Measurements from ENCODE around the gene RASSF6. TPM values are rescaled to one million over a fixed set of nuclear protein-coding genes. Genes with fewer than 3 reads are reported as not detected.
"Not testable (repeated sequence)": the region's sequence is repeated elsewhere in the genome, so short reads cannot be mapped to it uniquely, and the experiment has no call there.

The RASSF6 gene, protein sequence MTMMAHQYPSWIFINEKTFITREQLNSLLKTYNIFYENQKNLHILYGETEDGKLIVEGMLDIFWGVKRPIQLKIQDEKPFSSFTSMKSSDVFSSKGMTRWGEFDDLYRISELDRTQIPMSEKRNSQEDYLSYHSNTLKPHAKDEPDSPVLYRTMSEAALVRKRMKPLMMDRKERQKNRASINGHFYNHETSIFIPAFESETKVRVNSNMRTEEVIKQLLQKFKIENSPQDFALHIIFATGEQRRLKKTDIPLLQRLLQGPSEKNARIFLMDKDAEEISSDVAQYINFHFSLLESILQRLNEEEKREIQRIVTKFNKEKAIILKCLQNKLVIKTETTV
- total RNA-seq (2014; rRNA removed; shearing (Covaris generic)): under 0.01 and 0.12 TPM in 2 replicates

DNA sequence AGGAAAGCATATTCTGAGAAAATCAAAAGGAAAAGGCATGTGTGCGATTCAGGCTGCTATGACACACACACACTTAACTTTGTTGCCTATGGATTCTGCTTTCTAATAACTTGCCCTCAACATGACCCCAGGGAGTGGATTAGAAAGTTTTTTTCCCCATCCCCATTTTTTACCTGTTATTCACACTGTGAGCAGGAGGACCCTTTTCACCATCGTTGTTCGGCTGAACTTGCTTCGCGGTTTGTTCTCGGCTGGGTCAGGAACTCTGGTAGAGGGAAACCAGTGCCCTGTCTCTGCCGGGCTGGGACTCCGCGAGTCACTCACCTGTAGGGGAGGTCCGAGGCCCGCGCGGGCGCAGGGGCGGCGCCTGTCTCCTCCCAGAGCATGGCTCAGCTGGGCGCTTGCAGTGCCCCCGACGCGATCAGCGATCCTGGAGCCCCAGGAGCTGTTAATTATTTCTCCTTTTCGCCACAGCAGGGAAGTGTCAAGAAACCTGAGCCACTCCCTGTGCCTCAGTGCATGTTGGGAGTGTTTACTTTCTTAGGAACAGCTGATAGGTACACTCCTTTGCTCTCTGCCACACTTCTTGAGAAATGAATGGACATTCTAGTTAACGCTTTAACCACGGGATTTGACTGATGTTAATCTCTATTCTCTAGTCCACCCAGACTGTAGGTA, at the start of gene RASSF6:
RASSF6 (minus strand) TSS at position 322 of the 678 bp plus-strand sequence. CDS start 8,641 bp downstream, outside the sequence.
- no peak for DNase-seq (ENCODE audit: low read depth)

DNA sequence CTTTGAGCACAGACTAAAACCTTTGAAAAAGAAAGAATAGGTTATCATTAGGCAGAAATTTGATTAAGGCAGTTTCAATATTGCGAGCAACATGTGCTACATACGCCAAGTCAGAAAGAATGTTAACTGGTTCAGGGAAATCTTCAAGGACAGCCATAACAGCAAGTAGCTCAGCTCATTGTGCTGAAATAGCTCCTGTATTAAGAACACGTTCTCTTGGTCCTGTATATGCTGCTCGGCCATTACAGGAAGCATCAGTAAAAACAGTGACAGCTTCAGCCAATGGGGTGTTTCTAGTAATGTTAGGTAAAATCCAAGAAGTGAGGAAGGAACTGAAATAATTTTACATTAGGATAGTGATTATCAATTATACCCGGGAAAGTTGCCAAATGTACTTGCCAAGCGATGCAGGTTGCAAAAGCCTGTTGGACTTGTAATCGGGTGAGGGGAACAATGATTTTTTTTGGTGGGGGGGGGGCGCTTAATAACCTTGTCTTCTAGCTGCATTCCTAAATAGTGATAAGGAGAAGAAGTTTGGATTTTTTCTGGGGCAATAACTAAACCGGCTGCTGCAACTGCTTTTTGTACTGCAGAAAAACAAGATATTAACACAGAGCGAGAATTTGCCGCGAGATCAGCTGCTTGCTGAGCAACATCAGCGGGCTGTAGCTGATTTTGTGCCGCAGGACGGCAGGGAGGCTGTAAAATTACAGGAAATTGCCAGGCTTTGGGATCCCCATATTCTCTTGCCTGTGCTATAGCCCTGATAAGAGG, 49.4 kb upstream of the RASSF6 start:
- DNase-seq (ENCODE audit: low read depth): no peak

DNA sequence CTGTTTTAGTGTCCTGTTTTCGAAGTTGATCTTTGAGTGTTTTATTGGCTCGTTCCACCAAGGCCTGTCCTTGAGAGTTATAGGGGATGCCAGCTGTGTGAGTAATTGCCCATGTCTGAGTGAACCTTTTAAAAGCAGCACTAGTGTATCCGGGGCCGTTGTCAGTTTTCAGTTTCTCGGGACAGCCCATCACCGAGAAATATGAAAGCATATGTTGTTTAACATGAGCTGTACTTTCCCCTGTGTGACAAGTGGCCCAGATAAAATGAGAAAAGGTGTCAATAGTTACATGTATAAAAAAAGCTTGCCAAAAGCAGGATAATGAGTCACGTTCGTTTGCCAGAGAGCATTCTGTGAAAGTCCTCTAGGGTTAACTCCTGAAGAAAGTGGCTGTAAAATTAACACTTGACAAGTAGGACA, 48.6 kb upstream of the RASSF6 start:
- peak; percentile 62 for DNase-seq (ENCODE audit: low read depth)

DNA sequence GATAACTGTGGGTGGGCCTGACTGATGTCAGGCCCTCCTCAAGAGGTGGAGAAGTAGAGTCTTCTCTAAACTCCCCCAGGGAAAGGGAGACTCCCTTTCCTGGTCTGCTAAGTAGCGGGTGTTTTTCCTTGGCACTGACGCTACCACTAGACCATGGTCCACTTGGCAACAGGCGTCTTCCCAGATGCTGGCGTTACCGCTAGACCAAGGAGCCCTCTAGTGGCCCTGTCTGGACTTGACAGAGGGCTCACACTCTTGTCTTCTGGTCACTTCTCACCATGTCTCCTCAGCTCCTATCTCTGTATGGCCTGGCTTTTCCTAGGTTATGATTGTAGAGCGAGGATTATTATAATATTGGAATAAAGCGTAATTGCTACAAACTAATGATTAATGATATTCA, 45.7 kb upstream of the RASSF6 start:
- DNase-seq (ENCODE audit: low read depth): not testable (repeated sequence)

DNA sequence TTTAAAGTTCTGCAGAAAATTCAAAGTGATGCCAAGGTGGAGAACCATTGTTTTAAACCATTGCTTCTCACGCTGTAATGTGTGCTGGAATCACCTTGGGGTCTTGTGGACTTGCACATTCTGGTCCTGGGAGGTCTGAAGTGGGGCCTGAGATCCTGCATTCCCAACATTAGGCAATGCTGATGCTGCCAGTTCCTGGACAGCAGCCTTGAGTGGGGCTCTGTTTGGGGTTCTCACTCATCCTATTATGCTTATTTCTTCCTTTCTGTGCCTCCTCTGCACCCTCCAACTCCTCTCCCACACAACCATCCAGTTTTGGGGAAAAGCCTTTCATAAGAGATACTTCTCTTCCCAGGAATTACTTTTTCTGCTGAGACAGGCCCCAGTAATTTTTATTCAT, 44.2 kb upstream of the RASSF6 start:
- no peak for DNase-seq (ENCODE audit: low read depth)

DNA sequence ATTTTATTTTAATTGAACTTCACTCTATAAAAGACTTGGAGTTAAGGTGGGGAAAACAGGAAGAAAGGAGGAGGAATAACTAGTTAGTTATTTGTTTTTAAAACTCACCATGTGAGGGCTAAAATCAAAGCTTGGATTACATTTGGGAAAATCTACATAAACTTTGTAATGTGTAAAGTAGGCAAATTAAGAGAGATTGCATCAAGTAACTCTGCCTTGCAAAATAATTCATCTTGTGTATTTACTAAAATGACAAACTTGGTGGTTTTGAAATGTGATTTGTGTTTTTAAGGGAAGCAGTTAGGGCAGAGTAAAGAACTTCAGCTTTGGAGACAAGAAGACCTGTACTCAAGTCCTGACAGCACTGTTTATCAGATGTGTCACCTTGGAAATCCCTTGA, 43.3 kb upstream of the RASSF6 start:
- no peak for DNase-seq (ENCODE audit: low read depth)

DNA sequence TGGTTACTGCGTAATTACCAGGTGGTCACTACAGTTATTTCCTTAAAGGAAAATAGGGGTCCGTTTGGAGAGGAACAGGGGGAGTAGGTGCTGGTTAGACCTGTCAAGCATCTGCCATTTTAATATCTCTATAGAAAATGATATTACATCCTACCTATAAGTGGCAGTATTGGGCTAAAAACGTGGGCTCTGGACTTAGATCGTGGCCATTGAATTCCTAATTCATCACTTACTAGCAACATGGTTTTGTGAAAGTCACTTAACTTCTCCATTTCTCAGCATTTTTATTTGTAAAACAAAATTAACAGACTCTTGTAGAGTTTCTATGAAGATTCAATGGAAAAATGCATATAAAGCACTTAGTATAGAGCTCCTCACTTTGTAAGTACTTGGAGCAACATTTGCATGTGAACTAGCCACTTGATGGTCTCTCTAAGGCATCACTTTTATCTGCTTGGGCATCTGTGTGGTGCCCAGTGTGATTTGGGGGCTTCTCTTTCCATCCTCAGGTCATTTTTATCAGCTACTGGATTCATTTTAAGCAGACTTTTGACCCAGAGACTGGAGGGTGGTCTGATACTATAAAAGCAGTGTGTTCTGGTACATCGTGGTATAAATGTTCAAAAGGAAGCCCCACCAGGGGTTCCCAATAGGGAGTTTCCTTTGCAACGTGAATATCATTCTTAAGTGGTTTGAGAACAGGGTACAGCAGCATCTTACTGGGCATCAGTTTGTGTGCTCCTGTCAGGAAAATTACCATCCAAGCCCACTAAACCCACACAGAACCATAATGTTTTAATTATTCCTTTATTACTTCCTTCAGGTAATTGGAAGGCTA, 42.7 kb upstream of the RASSF6 start:
- DNase-seq (ENCODE audit: low read depth): peak; percentile 66

DNA sequence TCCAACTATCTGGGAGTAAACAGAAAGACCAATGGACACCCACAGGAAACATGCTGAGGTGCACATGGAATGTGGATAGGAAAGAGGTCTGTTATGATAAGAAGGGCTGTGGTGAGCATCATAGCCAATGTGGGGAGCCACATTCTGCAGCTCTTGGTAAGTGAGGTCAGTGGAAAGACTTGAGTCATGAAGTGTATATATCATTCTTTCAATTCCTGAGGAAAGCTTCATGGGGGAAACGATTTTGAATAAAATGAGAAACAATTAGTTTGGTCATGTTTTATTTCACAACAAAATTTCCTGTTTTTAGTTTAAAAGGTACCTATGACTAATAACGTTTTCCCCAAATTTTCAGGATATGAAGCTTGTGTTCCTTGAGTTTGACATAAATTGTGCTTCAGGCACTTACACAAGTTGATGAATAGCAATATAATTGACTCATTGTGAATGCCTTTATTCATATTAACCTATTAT, 41.4 kb upstream of the RASSF6 start:
- peak; percentile 97 for DNase-seq (ENCODE audit: low read depth)

DNA sequence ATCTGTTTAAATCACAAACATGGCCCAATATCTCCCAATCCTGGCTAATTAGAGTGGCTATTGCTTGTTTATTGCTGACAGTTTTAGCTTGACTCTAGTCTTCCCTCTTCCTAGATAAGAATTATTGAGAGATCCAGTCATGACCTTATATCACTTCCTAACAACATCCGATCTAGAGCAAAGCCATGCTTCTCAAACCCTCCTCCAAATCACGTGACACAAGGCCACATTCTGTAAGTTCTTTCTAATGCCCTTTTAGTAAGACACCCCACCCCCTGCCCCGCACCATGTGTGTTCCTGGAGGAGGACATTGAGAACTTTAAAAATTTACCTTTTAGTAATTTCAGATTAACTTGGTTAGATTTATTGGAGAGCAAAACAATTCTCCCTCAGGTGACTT, 40.6 kb upstream of the RASSF6 start:
- DNase-seq (ENCODE audit: low read depth): no peak

DNA sequence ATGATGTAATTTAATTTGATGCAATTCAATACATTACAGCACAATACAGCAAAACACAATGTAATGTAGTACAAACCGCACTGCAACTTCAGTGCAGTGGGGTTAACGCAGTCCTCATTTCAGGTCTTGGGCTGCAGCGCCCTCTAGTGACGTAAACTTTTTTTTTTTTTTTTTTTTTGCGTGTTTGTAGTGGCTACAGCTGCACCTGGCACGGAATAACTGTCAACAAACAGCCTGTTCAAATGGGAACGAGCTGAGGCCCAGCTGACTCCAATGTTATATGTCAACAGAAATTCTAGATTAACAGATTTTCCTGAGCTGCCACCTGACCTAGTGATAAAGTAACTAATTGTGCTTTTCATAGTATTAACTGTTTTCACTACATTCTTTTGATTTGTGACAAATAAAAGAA, 33.5 kb upstream of the RASSF6 start:
- peak; percentile 53 for DNase-seq (ENCODE audit: low read depth)

DNA sequence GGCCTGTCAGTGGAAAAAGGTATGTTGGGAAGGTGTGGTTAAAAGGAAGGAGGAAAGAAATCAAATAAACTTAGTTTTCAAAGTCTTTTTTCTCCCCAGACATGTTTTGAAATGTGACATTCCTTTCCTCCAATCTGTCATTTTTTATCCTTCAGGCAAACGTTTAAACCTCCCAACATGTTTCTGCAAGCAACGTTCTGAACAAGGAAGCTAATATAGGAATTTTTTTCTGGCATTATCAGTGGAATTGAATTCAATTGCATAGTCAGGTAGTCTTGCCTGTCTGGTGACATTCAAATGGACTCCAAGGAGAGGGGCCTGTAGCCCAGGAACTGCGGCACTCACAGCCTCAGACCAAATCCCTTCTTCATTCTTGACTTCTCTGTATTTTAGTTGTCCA, 30.0 kb upstream of the RASSF6 start:
- no peak for DNase-seq (ENCODE audit: low read depth)

DNA sequence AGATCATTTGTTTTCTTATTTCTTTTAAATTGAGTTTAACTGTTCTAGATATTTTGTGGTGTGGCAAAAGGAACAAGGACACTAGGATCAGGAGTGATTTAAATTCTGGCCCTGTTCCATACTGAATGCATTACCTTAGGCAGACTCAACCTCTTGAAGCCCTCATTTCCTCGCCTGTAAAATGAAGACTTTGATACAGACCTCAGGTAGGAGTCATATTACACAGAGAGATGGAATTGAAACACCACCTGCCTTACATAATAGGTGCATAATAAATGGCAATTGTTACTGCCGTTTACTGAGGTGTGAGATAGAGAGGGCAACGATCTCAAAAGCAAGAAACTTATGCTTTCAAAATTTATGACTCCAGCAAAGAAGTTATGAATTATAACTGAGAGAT, 28.2 kb upstream of the RASSF6 start:
- no peak for DNase-seq (ENCODE audit: low read depth)

DNA sequence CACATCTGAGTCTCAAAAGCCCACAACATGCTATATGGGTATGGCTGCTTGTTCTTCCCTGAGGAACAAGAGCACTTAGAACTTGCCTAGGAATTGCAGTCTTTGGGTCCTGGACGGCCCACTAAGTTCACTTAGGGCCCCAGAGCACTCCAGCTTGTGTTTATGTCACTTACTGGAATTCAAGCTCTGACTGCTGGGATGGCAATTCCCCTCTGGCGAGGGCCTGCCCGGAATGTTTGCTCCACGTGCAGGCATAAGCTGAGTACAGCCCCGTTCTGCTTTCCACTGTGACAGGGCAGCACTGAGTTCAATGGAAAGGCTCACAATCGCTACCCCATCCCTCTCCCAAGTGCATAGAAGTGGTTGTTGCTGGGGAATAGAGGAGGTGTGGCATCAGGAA, 25.9 kb upstream of the RASSF6 start:
- DNase-seq (ENCODE audit: low read depth): peak; percentile 27

DNA sequence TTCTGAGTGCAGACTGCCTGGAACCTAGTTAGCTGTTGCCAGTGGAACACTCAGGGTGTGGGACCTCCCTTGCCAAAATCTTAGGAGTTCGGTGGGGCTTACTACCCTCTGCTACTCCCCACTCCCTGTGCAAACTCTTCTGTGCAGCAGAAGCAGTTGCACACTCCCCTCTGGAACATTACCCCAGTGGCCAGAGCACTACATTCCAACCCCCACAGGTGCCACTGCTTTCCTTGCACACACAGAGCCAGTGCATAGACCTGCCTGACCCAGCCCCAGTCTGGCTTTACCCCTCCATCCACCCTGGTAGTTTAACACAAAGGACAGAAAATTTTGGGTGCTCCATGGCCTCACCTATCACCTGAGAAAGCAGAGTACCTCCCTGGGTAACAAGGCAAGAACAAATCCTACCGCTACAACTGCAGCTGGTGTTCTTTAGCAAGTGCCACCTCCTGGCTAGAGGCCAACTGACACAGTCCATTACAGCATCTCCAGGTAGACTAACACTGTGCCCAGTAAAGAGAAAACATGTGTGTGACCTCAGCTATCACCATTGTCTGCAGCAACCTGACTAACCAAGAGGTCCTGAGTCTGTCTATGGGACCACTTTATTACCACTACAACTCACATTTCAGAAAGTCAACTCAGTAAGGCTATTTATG, 11.5 kb upstream of the RASSF6 start:
- DNase-seq (ENCODE audit: low read depth): no peak

DNA sequence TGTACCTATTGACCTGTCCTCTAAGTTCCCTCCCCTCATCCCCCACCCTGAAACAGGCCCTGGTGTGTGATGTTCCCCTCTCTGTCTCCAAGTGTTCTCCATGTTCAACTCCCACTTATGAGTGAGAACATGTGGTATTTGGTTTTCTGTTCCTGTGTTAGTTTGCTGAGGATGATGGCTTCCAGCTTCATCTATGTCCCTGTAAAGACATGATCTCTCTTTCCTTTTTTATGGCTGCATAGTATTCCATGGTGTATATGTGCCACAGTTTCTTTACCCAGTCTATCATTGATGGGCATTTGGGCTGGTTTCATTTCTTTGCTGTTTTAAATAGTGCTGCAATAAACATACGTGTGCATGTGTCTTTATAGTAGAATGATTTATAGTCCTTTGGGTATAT, 8.6 kb upstream of the RASSF6 start:
- DNase-seq (ENCODE audit: low read depth): not testable (repeated sequence)

DNA sequence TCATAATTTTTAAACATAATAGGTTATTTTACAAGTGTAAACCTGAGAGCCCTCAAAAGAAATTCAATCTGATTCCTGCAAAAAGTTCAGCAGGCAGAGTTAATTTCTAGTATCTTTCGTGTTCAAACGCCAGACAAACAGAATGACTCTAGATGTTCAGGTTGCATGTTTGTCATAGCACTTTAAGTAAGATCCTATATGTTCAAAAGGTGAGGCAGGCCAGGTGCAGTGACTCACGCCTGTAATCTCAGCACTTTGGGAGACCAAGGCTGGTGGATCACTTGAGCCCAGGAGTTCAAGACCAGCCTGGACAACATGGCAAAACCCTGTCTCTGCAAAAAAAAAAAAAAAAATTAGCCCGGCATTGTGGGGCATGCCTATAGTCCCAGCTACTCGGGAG, 1.1 kb upstream of the RASSF6 start:
- no peak for DNase-seq (ENCODE audit: low read depth)

DNA sequence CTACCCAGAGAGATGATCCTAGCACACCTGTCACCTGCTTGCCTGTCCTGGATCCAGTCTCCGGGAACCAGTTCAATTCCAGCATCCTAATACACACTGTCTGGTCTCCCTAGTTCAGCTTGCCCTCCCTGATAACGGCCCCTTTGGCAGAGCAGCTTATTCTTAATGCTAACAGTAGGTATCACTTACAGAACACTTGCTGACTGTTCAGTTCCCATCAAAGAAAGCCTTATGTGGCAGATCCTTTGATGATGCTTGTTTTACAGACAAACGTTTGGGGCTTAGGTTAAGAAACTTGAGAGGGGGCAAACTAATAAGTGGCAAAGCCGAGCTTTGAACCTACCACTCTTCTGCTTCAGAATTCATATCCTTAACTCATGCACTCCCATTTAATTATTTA, 890 bp downstream of the RASSF6 start:
- no peak for DNase-seq (ENCODE audit: low read depth)

DNA sequence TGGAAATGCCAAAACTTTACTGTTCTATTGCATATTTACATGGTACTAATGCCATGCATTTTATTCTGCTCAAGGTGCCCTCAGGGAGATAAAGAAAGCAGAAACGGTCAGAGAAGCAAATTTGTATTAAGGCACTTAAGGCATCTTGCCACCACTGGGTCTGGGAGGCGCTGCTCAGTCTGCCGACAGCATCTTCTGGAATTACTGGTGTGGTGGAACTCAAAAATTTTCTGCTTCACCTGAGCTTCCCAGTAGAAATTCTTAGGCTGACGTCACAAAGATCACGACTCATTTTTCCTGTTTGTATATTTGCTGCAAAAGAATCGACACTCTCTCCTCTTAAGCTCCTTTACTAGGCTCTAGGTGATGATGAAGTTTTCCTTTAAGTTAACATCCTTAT, 3.0 kb downstream of the RASSF6 start:
- no peak for DNase-seq (ENCODE audit: low read depth)

DNA sequence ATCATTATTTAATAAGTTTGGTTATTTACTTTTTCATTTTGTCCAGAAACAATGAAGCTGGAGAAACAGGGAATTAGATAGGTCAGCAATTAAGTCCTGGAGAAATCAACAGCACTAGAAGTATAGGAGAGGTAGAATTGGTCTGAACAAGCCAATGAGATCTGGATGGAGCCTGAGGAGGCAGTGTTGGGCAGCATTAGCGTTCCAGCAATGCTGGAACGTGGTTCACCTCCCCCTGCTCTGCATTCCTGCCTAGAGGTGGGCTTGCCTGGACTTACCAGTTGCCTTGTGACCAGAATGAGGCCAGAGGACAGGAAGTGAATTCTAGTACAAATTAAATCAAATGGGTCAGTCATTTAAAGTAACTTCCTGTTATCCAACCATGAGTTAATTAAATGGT, 4.6 kb downstream of the RASSF6 start:
- DNase-seq (ENCODE audit: low read depth): no peak

DNA sequence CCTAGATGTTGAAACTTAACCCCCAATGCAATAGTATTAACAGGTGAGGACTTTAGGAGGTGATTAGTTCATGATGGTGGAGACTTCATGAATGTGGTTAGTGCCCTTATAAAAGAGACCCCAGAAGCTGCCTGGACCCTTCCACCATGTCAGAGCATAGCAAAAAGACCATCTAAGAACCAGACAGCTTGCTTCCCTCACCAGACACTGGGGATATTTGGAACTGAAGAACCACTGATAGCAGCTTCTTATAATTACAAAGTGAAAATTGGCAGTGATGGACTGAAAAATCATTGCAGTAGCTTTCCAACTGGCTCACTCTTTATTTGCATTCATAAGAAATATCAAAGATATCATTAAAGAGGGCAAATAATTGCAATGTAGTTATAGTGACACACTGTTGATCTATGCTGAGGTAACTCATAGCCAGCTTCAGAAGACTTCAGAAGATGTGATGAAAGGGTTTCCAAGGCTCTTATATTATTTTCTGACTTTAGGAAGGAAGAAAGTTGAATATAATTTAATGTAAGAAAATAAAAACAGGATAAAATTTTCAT, 5.8 kb downstream of the RASSF6 start:
- no peak for DNase-seq (ENCODE audit: low read depth)

DNA sequence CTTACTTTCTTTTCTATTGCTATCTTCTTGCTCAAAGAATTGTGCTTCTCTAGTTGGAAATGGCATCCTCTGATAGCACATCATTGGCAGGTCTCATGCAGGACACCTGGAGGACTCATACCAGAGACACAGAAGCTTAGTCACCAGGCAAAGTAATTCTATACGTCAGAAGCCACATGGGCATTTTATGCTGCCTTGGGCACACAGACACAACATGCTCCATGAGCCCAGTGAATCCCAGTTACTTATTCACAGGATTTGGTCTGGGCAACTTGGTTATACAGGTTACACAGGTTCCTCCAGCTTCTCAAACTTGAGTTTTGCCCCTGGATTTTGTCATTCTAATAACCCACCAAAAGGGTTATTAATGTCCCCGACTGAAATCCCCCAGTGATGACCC, 7.1 kb downstream of the RASSF6 start:
- no peak for DNase-seq (ENCODE audit: low read depth)

Data from RPMI7951 (cell line).